Measurements from ENCODE around the gene MCC. TPM values are rescaled to one million over a fixed set of nuclear protein-coding genes. Genes with fewer than 3 reads are reported as not detected.

Gene MCC
- total RNA-seq, 4 donors from 2014 or later = 57.7 to 91.5 (median 76.0) TPM

DNA sequence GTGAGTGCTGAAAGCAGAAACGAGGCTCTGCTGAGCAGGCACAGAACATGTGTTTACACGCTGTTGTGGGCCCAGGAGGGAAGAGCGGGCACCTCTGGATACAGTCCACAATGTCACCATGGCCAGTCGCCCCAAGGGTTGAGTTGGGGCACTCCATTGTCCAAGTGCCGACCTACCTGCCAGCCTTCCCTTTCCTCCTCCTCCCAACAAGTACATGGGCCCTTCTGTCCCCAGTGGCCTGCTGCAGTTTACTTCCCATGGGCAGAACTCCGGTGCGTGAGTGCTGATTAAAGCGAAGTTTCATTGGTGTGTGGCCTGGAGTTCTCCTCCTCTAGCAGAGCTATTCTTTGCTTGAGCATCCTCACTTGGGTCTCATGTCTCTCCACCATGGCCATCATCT, 461.2 kb downstream of the MCC start:
- intact Hi-C loops (cut with DNase I; ENCODE audit: low total_unique reads) = loop anchor here (5.0 kb wide), 1 partner anchor 835 kb away; no protein-coding TSS in a partner anchor
- DNase-seq (ENCODE audit: low spot score in 2 of 2) = peak in 1 of 2 donors; percentile 68
- TF ChIP-seq POLR2A (IDR thresholded peaks at IDR 0.05) (no peak), CTCF (IDR thresholded peaks at IDR 0.05) (no peak)
- WGBS, 2 donors = 82 to 86% methylated on average over 8 of the region's 8 CpGs
- no peak overlapping the region for H3K4me3 ChIP-seq (ENCODE audit: low read depth, poor library complexity, severe bottlenecking)

DNA sequence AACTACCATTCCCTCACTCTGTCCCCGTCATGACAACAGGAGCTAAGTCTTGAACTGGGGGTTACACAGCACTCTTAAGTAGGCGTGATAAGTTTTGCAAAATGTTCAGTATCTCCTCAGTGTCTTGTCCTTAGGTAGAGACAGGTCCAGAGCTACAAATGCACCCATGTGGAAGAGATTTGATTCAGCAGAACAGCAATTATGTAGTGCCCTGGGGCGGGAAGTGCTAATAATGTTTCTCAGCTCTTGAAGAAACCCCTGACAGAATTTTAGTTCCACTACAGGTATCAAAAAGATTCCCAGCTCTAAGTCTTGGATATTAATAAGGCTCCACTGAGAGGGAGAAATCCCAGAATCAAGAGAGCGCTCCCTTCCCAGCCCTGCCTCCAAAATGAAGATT, 462.0 kb downstream of the MCC start:
- TF ChIP-seq CTCF (IDR thresholded peaks at IDR 0.05) (no peak), POLR2A (IDR thresholded peaks at IDR 0.05) (no peak)
- H3K4me3 ChIP-seq (ENCODE audit: low read depth, poor library complexity, severe bottlenecking) = no peak overlapping the region
- DNase-seq (ENCODE audit: low spot score in 2 of 2) = no peak
- WGBS, 2 donors = 92 to 94% methylated on average over 4 of the region's 4 CpGs
- intact Hi-C loops (cut with DNase I; ENCODE audit: low total_unique reads) = loop anchor here (5.0 kb wide), 1 partner anchor 834 kb away; no protein-coding TSS in a partner anchor

- 94 to 97% methylated on average over 4 of the region's 4 CpGs for WGBS, 2 donors
- DNase-seq (ENCODE audit: low spot score in 2 of 2) = no peak
- no peak for TF ChIP-seq CTCF (IDR thresholded peaks at IDR 0.05)
- no peak for TF ChIP-seq POLR2A (IDR thresholded peaks at IDR 0.05)
- intact Hi-C loops (cut with DNase I; ENCODE audit: low total_unique reads) = loop anchor here (5.0 kb wide), 1 partner anchor 833 kb away; no protein-coding TSS in a partner anchor
- H3K4me3 ChIP-seq (ENCODE audit: low read depth, poor library complexity, severe bottlenecking) = no peak overlapping the region
Measured at GRCh38 chr5:113025596-113025995, 462.7 kb downstream of the MCC start.

GRCh38 chr5:113024076-113024697, 464.1 kb downstream of the MCC start:
- no peak overlapping the region for H3K4me3 ChIP-seq (ENCODE audit: low read depth, poor library complexity, severe bottlenecking)
- intact Hi-C loops (cut with DNase I; ENCODE audit: low total_unique reads) = no loop called here
- WGBS, 2 donors = 78 to 82% methylated on average over 6 of the region's 6 CpGs
- DNase-seq (ENCODE audit: low spot score in 2 of 2) = no peak
- TF ChIP-seq POLR2A (IDR thresholded peaks at IDR 0.05) (no peak), CTCF (IDR thresholded peaks at IDR 0.05) (no peak)

GRCh38 chr5:113022661-113023060, 465.6 kb downstream of the MCC start:
- intact Hi-C loops (cut with DNase I; ENCODE audit: low total_unique reads) = no loop called here
- 73 to 74% methylated on average over 2 of the region's 2 CpGs for WGBS, 2 donors
- no peak for DNase-seq (ENCODE audit: low spot score in 2 of 2)
- no peak for TF ChIP-seq POLR2A (IDR thresholded peaks at IDR 0.05)
- no peak for TF ChIP-seq CTCF (IDR thresholded peaks at IDR 0.05)
- H3K4me3 ChIP-seq (ENCODE audit: low read depth, poor library complexity, severe bottlenecking) = no peak overlapping the region
